Skeletal muscle tissue (tissue), 4 donors: ENCODE measurements around the gene RHOT1. TPM values are rescaled to one million over a fixed set of nuclear protein-coding genes. Genes with fewer than 3 reads are reported as not detected.
"Not testable (repeated sequence)": the region's sequence is repeated elsewhere in the genome, so short reads cannot be mapped to it uniquely, and the experiment has no call there.

Experiments used
- H3K27ac ChIP-seq: one replicate; pipeline ENCODE4 v1.7.0; 2013; ENCODE audit warnings: mild to moderate bottlenecking, low read depth, low read length, inconsistent platforms
- H3K27me3 ChIP-seq, 3 donors: one replicate each; pipeline ENCODE4 v1.7.0; 2013; ENCODE audit warnings: low read length in 3 of 3; ENCODE audit not compliant: control insufficient read depth in 3 of 3, insufficient read depth in 3 of 3
- H3K36me3 ChIP-seq, 3 donors: one replicate each; pipeline ENCODE4 v1.7.0; 2013; ENCODE audit warnings: low read length in 3 of 3; ENCODE audit not compliant: control insufficient read depth in 3 of 3, insufficient read depth in 3 of 3
- H3K4me1 ChIP-seq, 3 donors: one replicate each; pipeline ENCODE4 v1.7.0; 2013; ENCODE audit warnings: low read length in 3 of 3, mild to moderate bottlenecking in 3 of 3; ENCODE audit not compliant: control insufficient read depth in 3 of 3, insufficient read depth in 3 of 3
- H3K4me3 ChIP-seq, 3 donors: one replicate each; pipeline ENCODE4 v1.7.0; 2013; ENCODE audit warnings: low read length in 3 of 3
- H3K9ac ChIP-seq, 3 donors: one replicate each; pipeline ENCODE4 v1.7.0; 2013; ENCODE audit warnings: low read length in 3 of 3, mild to moderate bottlenecking in 3 of 3, moderate library complexity in 2 of 3, low read depth in 1 of 3
- H3K9me3 ChIP-seq, 3 donors: one replicate each; pipeline ENCODE4 v1.7.0; 2013; ENCODE audit warnings: low read length in 3 of 3; ENCODE audit not compliant: control insufficient read depth in 3 of 3
- total RNA-seq: library from RNA; depleted of rRNA; stranded (reverse); fragments of >200 nt; gene quantifications from one replicate; pipeline ENCODE4 v1.2.3, GENCODE V29; 2014
- donor health status: Osteomylitis.

Gene RHOT1
- total RNA-seq, 1 donor from 2014 or later, result 51.1 TPM

DNA sequence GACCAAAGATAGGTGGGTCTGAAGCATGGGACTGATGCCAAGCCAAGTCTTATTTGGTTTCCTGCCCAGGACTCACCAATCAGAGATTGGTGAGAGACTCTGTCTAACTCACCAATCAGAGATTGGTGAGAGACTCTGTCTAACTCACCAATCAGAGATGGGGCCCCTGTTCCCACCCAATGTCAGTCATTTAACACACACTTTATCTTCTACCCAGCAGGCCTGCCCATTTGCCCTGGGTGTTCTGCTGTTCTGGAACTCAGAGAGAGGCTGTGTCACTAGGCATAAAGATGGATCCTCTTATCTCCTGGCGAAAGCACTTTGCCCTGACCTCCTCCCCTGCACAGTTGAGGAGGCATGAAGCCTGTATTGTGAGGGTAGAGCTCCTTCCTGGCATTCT is 5.4 kb upstream of the RHOT1 start:
- Histone ChIP-seq H3K4me3 (no peak overlapping the region), H3K27me3 (no peaks in the 10 kb centered on the region), H3K27ac (no peak overlapping the region)

DNA sequence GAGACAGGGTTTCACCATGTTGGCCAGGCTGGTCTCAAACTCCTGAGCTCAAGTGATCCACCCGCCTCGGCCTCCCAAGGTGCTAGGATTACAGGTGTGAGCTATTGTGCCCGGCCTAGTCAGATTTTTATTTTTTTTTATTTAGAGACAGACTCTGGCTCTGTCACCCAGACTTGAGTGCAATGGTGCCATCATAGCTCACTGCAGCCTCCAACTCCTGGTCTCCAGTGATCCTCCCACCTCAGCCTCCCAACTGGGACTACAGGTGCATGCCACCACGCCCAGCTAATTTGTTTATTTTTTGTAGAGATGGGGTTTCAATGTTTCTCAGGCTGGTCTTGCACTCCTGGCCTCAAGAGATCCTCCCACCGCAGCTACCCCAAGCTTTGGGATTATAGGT is 2.8 kb upstream of the RHOT1 start:
- H3K27ac ChIP-seq, H3K36me3 ChIP-seq, H3K9me3 ChIP-seq, H3K27me3 ChIP-seq, H3K4me3 ChIP-seq, H3K9ac ChIP-seq: not testable (repeated sequence)
- H3K4me1 ChIP-seq, result peaks cover 3 to 14% (median 9%) of the 10 kb centered on the region in 3 donors

More for the DNA sequence above, 5.4 kb upstream of the RHOT1 start:
- H3K36me3 ChIP-seq, result no peaks in the 10 kb centered on the region
- peaks cover 0 to 7% (median 5%) of the 10 kb centered on the region in 3 donors for H3K4me1 ChIP-seq
- H3K9ac ChIP-seq, result no peak overlapping the region
- H3K9me3 ChIP-seq, result no peaks in the 10 kb centered on the region

DNA sequence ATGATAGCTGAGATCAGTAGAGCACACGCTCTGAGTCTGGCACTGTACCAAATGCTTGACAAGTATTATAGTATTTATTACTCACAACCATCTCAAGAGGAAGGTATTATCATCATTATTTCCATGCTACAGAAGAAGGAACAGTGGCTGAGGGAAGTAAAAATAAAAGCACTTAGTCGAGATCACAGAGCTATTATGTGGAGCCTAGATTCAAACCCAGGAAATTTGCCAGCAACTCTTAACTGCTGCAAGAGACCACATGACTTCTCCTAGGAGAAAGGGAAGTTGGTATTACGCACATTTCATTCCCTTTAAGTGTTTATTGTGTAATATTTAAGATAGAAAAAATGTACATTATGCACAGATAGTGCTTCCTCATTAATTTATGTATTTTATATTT is 1.0 kb upstream of the RHOT1 start:
- Histone ChIP-seq H3K9me3 (no peaks in the 10 kb centered on the region), H3K27me3 (no peaks in the 10 kb centered on the region), H3K4me1 (peaks cover 3 to 14% (median 11%) of the 10 kb centered on the region in 3 donors), H3K27ac (peak overlapping the region; percentile 85), H3K36me3 (no peaks in the 10 kb centered on the region), H3K9ac (peak overlapping the region; percentile 84 to 88 (median 88)), H3K4me3 (peak overlapping the region; percentile 70 to 91 (median 85))

DNA sequence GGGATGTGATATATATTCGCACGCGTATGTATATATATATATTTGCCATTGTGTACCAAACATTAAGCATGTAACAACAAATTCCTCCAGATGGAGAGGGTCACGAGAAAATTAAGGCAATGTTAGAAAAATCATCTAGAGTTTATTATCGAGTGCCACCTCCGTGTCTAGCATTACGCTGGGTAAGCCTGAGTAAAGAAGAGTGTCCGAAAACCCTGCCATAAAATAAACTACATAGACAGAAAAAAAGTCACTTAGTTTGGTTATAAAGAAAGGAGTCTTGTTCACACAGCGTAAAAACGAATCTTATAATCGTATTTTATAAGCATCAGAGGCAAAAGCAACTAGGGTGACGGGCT is 644 bp upstream of the RHOT1 start:
- H3K27ac ChIP-seq, result peak overlapping the region; percentile 85
- peaks cover 3 to 14% (median 11%) of the 10 kb centered on the region in 3 donors for H3K4me1 ChIP-seq
- H3K9me3 ChIP-seq, result no peaks in the 10 kb centered on the region
- H3K4me3 ChIP-seq, result peak overlapping the region; percentile 70 to 91 (median 85)
- no peaks in the 10 kb centered on the region for H3K27me3 ChIP-seq
- H3K36me3 ChIP-seq, result no peaks in the 10 kb centered on the region
- H3K9ac ChIP-seq, result peak overlapping the region; percentile 84 to 88 (median 88)

DNA sequence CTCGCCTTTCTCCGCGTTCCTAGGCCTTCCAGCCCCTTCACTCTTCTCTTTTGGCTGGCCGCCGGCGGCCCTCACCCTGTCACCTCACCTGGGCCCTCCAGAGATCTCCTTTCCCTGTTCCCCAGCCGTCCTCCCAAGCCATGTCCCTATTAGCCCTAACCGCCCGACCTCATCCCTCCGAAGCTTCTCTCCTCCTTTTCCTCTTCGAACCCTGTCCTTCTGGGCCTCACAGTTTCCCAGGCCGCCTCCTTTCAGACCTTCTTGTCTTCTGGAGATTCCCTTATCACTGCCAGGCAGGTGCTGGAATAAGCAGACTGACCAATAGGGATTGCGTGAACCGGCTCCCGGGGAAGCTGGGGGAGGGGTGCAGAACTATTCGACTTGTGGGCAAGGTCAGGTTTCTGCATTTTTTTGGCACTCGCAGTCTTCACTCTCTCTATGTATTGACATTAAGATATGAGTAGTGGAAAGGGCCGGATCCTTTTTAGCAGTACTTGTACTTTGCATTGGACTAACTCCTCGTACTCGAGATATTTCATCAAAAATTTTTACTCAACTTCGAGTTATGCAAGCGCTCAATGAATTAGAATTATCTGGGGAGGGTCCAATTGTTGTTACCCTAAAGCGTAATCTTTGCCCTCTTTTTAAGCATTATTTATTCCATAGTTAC is 690 bp downstream of the RHOT1 start:
- no peaks in the 10 kb centered on the region for H3K9me3 ChIP-seq

DNA sequence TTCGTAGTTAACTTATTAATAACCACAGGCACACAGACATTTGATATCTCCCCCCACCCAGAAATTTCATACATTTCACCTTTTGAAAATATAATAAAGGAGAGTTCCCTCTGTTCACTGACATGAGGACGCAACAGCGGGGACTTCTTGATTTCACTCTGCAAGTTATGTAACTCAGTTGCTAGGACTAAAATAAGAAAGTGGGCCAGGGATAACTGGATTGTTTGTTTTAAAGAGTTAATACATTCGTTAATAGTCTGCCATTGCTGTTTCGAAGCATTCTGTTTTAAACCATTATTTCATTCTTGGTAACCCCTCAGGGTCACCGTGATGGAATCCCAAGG is 1.2 kb downstream of the RHOT1 start:
- no peaks in the 10 kb centered on the region for H3K27me3 ChIP-seq
- H3K9ac ChIP-seq, result peak overlapping the region; percentile 91 to 98 (median 94)
- H3K36me3 ChIP-seq, result no peaks in the 10 kb centered on the region
- no peaks in the 10 kb centered on the region for H3K9me3 ChIP-seq
- H3K4me3 ChIP-seq, result peak overlapping the region; percentile 87 to 93 (median 91)
- peaks cover 3 to 14% (median 11%) of the 10 kb centered on the region in 3 donors for H3K4me1 ChIP-seq
- H3K27ac ChIP-seq, result peak overlapping the region; percentile 85

More for the DNA sequence above, 690 bp downstream of the RHOT1 start:
- Histone ChIP-seq H3K27ac (peak overlapping the region; percentile 85), H3K27me3 (no peaks in the 10 kb centered on the region), H3K9ac (peak overlapping the region; percentile 91 to 98 (median 94)), H3K36me3 (no peaks in the 10 kb centered on the region), H3K4me1 (peaks cover 3 to 14% (median 11%) of the 10 kb centered on the region in 3 donors), H3K4me3 (peak overlapping the region; percentile 87 to 93 (median 91))

DNA sequence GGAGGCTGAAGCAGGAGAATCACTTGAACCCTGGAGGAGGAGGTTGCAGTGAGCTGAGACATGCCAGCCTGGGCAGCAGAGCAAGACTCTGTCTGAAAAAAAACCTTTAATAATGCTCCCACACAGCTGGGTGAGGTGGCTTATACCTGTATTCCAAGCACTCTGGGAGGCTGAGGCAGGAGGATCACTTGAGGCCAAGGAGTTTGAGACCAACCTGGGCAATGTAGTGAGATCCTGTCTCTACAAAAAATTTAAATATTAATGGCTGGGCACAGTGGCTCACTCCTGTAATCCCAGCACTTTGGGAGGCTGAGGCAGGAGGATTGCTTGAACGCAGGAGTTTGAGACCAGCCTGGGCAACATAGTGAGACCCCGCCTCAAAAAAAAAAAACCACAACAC is 2.1 kb downstream of the RHOT1 start:
- H3K9me3 ChIP-seq, H3K27ac ChIP-seq, H3K36me3 ChIP-seq, H3K27me3 ChIP-seq, H3K4me3 ChIP-seq, H3K9ac ChIP-seq: not testable (repeated sequence)
- peaks cover 3 to 14% (median 11%) of the 10 kb centered on the region in 3 donors for H3K4me1 ChIP-seq

DNA sequence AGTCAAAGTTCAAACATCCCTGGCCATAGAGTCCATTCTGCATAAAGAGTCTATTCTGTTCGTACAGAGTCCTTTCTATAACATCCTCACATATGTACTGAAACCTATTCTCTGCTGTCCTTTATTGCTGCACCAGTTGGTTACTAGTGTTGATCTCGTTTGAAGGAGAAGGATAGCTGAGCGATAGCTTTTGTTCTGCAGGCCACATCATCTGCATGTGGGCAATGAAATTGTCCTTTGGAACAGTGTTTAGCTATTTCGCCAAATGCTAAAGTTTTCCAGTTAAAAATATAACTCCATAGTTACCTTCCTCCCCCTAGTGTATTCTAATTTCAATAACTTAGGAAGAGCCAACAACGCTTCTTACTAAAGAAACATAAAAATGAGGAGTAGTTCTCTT is 6.0 kb downstream of the RHOT1 start:
- H3K4me3 ChIP-seq, result no peak overlapping the region
- H3K4me1 ChIP-seq, result peaks cover 6 to 11% (median 6%) of the 10 kb centered on the region in 3 donors
- H3K9me3 ChIP-seq, result no peaks in the 10 kb centered on the region
- no peak overlapping the region for H3K27ac ChIP-seq
- no peak overlapping the region for H3K9ac ChIP-seq
- peaks cover 0 to 5% (median 2%) of the 10 kb centered on the region in 3 donors for H3K36me3 ChIP-seq
- no peaks in the 10 kb centered on the region for H3K27me3 ChIP-seq

DNA sequence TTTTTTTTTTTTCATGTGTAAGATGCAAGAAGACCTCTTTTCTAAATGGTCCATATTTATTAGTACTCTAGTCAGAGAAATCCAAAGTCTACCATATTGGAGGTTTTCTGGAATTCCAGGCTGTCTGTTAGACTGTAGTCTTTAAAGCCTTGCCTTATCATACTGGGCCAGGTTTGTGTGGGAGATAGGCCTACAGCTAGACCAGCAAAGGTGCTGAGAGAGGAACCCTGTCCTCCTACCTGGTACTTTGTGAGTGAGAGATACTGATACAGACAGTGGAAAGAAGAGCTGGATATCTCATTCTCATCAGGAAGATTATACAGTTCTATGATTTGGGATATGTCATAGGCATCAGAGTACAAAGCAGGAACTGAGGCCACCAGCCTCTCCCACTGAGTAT is 8.1 kb downstream of the RHOT1 start:
- Histone ChIP-seq H3K9me3 (no peaks in the 10 kb centered on the region), H3K36me3 (peaks cover 0 to 11% (median 6%) of the 10 kb centered on the region in 3 donors), H3K4me3 (no peak overlapping the region), H3K27me3 (no peaks in the 10 kb centered on the region), H3K27ac (no peak overlapping the region), H3K4me1 (peaks cover 0 to 5% (median 3%) of the 10 kb centered on the region in 3 donors), H3K9ac (no peak overlapping the region)

DNA sequence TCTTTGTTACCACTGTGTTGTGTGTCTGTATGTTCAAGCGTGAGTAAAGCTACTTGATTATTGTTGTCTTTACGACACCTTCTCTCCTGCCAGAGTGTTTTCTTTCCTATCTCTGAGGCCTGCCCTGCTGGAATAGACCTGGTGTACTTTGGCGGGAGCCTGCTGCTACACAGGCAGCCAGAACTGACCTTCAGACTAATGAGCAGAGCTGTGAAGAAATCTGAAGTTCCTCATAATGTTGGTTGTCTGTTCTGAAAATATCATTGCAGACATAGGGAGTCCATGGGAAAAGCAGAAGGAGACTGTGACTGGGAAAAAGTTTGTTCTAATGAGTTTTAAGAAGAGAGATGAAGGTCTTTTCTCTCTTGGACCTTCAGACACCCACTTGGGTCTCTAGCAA is 9.8 kb downstream of the RHOT1 start:
- peaks cover 0 to 11% (median 6%) of the 10 kb centered on the region in 3 donors for H3K36me3 ChIP-seq
- no peak overlapping the region for H3K4me3 ChIP-seq
- no peak overlapping the region for H3K9ac ChIP-seq
- no peak overlapping the region for H3K27ac ChIP-seq
- no peaks in the 10 kb centered on the region for H3K27me3 ChIP-seq
- H3K9me3 ChIP-seq, result no peaks in the 10 kb centered on the region
- H3K4me1 ChIP-seq, result peaks cover 4 to 7% (median 7%) of the 10 kb centered on the region in 3 donors
